GM21526 (cell line): ENCODE measurements around the gene CC2D2A.

Source experiments
- ATAC-seq: cut with Tn5 transposase; IDR thresholded peaks from one replicate; pipeline ENCODE4 v1.9.1; 2021; ENCODE audit warnings: moderate library complexity; ENCODE audit not compliant: unreplicated experiment, low FRiP score

Gene CC2D2A

GRCh38 chr4:15552557-15553362, 83.1 kb downstream of the CC2D2A start:
- ATAC-seq = no peak

GRCh38 chr4:15556511-15557092, 86.9 kb downstream of the CC2D2A start:
- no peak for ATAC-seq

- no peak for ATAC-seq
Observed at GRCh38 chr4:15557786-15558550, 88.3 kb downstream of the CC2D2A start.

- no peak for ATAC-seq
Observed at GRCh38 chr4:15558561-15558960, 88.9 kb downstream of the CC2D2A start.

- no peak for ATAC-seq
Observed at GRCh38 chr4:15562114-15562513, 92.4 kb downstream of the CC2D2A start.

GRCh38 chr4:15562623-15563022, 92.9 kb downstream of the CC2D2A start:
- no peak for ATAC-seq

- ATAC-seq = no peak
Observed at GRCh38 chr4:15563871-15564270, 94.2 kb downstream of the CC2D2A start.

GRCh38 chr4:15568821-15569220, 99.1 kb downstream of the CC2D2A start:
- no peak for ATAC-seq

GRCh38 chr4:15569746-15570145, 100.1 kb downstream of the CC2D2A start:
- no peak for ATAC-seq

GRCh38 chr4:15575966-15576365, 106.3 kb downstream of the CC2D2A start:
- no peak for ATAC-seq

GRCh38 chr4:15577508-15577907, 107.8 kb downstream of the CC2D2A start:
- ATAC-seq = no peak

GRCh38 chr4:15584785-15585184, 115.1 kb downstream of the CC2D2A start:
- ATAC-seq = no peak

- ATAC-seq = no peak
Observed at GRCh38 chr4:15585331-15585730, 115.6 kb downstream of the CC2D2A start.

- ATAC-seq = no peak
Observed at GRCh38 chr4:15586066-15586465, 116.4 kb downstream of the CC2D2A start.

GRCh38 chr4:15587649-15588048, 118.0 kb downstream of the CC2D2A start:
- no peak for ATAC-seq

GRCh38 chr4:15592799-15593198, 123.1 kb downstream of the CC2D2A start:
- ATAC-seq = no peak

GRCh38 chr4:15598644-15599043, 129.0 kb downstream of the CC2D2A start:
- no peak for ATAC-seq

- no peak for ATAC-seq
Observed at GRCh38 chr4:15600176-15600575, 130.5 kb downstream of the CC2D2A start.

GRCh38 chr4:15601862-15602261, 132.2 kb downstream of the CC2D2A start:
- no peak for ATAC-seq

- no peak for ATAC-seq
Observed at GRCh38 chr4:15605537-15605936, 135.9 kb downstream of the CC2D2A start.

GRCh38 chr4:15610855-15611254, 141.2 kb downstream of the CC2D2A start:
- no peak for ATAC-seq
